ENCODE results near the gene GARIN5A.
"Not testable (repeated sequence)": the region's sequence is repeated elsewhere in the genome, so short reads cannot be mapped to it uniquely, and the experiment has no call there.

Gene GARIN5A

GRCh38 chr19:50486823-50487515 is 10.3 kb upstream of the GARIN5A start:
- peak; percentile 51 to 55 for DNase-seq

- no peak for DNase-seq
These were observed 8.8 kb upstream of the GARIN5A start for GRCh38 chr19:50485284-50485955.

GRCh38 chr19:50482916-50483315 is 6.3 kb upstream of the GARIN5A start:
- DNase-seq: no peak

GRCh38 chr19:50482271-50482855 is 5.7 kb upstream of the GARIN5A start:
- DNase-seq: no peak

- DNase-seq: no peak
These were observed 4.9 kb upstream of the GARIN5A start for GRCh38 chr19:50481351-50482149.

- no peak for DNase-seq
These were observed 3.8 kb upstream of the GARIN5A start for GRCh38 chr19:50480281-50481111.

- no peak for DNase-seq
These were observed 3.2 kb upstream of the GARIN5A start for GRCh38 chr19:50479761-50480251.

GRCh38 chr19:50478901-50479715 is 2.5 kb upstream of the GARIN5A start:
- peak in 1 of 2 donors; percentile 18 for DNase-seq

GRCh38 chr19:50477751-50478515 is 1.3 kb upstream of the GARIN5A start:
- no peak for DNase-seq

GRCh38 chr19:50476907-50477238 is 225 bp upstream of the GARIN5A start:
- DNase-seq: no peak

GRCh38 chr19:50475736-50476223 is 868 bp downstream of the GARIN5A start:
- DNase-seq: no peak

GRCh38 chr19:50475101-50475568 is 1.5 kb downstream of the GARIN5A start:
- no peak for DNase-seq

GRCh38 chr19:50473336-50473735 is 3.3 kb downstream of the GARIN5A start:
- DNase-seq: not testable (repeated sequence)

GRCh38 chr19:50468818-50469217 is 7.8 kb downstream of the GARIN5A start:
- DNase-seq: no peak

GRCh38 chr19:50467566-50467965 is 9.1 kb downstream of the GARIN5A start:
- DNase-seq: no peak

- no peak for DNase-seq
These were observed 10.0 kb downstream of the GARIN5A start for GRCh38 chr19:50466706-50467039.

GRCh38 chr19:50465986-50466705 is 10.5 kb downstream of the GARIN5A start:
- no peak for DNase-seq

- DNase-seq: no peak
These were observed 11.6 kb downstream of the GARIN5A start for GRCh38 chr19:50465000-50465399.

GRCh38 chr19:50464348-50464747 is 12.3 kb downstream of the GARIN5A start:
- no peak for DNase-seq

- DNase-seq: no peak
These were observed 13.7 kb downstream of the GARIN5A start for GRCh38 chr19:50462970-50463369.

Data from CD4-positive, alpha-beta T cell treated with Interleukin-1 beta for 1 hour (primary cell).